GM18498 (cell line): Measurements from ENCODE around the gene ADK.
"Not testable (repeated sequence)": the region's sequence is repeated elsewhere in the genome, so short reads cannot be mapped to it uniquely, and the experiment has no call there.

Source experiments
- ATAC-seq: cut with Tn5 transposase; IDR thresholded peaks from one replicate; pipeline ENCODE4 v1.9.1; 2021; ENCODE audit warnings: mild to moderate bottlenecking, moderate library complexity; ENCODE audit not compliant: unreplicated experiment

Gene ADK

GRCh38 chr10:74178042-74178791 lies 27.2 kb downstream of the ADK start:
- no peak for ATAC-seq

DNA sequence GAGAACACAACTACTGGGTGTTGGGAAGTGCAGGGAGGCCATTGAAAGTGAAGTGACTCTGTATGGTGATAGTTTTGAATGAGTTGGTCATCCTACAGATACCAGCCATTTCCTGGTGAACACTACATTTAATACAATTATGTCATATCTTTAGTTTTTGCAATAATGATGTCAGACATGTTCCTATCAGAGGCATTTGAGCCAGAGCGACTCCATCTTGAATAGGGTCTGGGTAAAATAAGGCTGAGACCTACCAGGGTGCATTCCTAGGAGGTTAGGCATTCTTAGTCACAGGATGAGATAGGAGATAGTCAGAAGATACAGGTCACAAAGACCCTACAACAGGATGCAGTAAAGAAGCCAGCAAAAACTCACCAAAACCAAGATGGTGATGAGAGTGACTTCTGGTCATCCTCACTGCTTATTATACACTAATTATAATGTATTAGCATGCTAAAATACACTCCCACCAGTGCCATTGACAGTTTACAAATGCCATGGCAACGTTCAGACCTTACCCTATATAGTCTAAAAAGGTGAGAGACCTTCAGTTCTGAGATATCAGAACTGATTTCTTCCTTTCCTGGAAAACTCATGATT lies 28.2 kb downstream of the ADK start:
- no peak for ATAC-seq

- no peak for ATAC-seq
Observed at GRCh38 chr10:74186678-74187077, 35.7 kb downstream of the ADK start.

- no peak for ATAC-seq
Observed at GRCh38 chr10:74187237-74187636, 36.2 kb downstream of the ADK start.

GRCh38 chr10:74188617-74189016 lies 37.6 kb downstream of the ADK start:
- ATAC-seq: not testable (repeated sequence)

DNA sequence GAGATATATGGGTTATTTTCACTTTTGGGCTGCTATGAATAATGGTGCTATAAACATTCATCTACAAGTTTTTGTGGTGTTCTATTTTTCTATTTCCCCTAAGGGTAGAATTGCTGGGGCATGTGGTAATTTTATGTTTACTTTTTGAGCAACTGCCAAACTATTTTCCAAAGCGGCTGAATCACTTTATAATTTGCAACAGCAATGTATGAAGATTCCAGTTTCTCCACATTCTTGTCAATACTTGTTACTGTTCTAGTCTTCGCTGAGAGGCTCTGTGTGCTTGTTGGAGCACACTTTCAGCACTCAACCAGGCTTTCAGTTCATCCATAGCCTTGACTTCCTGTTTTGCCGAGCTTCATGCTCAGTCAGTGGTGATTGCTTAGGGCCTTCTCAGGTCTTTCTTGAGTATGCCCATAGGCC lies 39.0 kb downstream of the ADK start:
- peak; percentile 88 for ATAC-seq

DNA sequence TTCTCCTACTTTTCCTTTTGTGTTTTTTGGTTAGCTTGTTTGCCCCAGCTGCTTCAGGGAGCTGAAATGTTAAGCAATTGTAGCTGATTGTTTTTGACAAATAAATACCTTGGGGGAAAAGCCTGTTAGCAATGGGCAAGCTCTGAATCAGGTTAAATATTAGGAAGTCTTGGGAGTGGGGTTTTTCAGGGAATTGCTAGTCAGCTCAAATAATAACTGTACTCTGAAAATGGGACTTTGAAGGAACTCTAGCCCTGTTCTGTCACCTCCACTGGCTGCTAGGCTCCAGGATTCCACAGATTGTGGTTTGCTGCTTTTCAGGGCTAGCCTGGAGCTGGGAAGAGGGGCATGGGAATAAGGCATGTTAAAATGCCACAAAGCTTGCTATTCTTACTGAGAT lies 39.5 kb downstream of the ADK start:
- peak; percentile 15 for ATAC-seq

DNA sequence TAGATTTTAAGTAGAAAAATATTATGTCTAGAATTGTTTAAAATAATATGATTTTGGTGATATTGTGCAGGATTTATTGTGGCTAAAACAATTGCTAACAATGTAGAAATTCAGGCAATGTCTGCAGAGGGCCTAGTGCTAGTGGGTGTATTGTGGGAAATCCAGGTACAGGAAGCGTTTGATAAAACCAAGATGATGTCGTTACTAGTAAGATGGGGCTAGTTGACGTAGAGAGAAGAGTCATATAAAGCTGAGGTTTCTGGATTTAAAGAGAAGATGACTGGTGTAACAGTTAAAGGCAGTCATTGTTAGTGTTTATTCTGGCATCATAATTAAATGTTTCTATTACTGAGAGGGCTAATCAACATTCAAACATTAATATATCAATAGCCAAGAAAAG lies 43.5 kb downstream of the ADK start:
- no peak for ATAC-seq

DNA sequence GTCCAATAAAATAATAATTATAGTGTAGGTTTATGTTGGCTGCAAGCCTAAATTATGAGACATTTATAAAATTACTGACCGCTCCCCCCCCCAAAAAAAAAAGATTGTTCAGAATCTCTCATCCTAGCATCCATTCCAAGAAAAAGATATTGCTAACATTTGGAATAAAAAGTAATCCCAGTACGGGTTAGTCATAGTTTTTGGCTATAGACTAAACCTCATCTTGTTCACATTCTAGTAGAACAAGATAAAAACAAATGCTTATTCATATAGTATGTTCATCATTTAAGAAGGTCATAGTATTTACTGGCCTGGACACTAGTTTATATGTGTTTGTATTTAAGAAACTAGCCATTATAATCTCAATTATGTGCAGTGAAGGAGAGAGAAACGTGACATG lies 44.0 kb downstream of the ADK start:
- no peak for ATAC-seq

GRCh38 chr10:74199315-74199714 lies 48.3 kb downstream of the ADK start:
- no peak for ATAC-seq

DNA sequence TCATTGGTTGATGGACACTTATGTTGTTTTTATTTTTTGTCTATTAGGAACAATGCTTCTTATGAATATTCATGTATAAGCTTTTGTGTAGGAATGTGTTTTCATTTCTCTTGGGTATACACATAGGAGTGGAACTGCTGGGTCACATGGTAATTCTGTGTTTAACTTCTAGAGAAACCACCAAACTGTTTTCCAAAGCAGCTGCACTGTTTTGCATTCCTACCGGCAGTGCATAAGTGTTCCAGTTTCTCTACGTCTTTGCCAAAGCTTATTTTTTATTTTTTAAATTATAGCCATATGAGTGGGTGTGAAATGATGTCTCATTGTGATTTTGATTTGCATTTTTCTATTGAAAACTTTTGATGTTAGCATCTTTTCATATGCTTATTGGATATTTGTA lies 51.3 kb downstream of the ADK start:
- ATAC-seq: no peak

DNA sequence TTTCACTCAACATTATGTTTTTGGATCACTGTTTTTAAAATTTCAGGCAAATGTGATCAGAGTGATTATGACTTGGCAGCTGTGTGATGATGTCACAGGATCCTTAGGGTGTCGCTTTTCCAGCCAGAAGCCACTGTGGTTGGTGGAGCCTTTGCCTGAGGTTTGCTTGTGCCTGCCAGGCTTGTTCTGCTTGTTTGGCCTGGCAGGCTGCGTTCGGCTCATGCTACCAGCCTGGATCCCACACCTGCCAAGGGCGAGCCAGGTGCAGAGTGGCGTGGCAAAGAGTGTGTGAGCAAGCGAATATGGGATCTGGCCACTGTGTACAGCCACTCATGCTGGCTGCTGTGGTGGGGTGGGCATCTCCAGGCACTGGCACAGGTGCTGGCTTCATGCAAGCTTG lies 55.7 kb downstream of the ADK start:
- ATAC-seq: no peak

GRCh38 chr10:74207691-74208480 lies 56.9 kb downstream of the ADK start:
- ATAC-seq: no peak

- no peak for ATAC-seq
Observed at GRCh38 chr10:74208997-74209396, 58.0 kb downstream of the ADK start.

GRCh38 chr10:74213019-74213418 lies 62.0 kb downstream of the ADK start:
- no peak for ATAC-seq

- no peak for ATAC-seq
Observed at GRCh38 chr10:74213571-74214162, 62.6 kb downstream of the ADK start.

DNA sequence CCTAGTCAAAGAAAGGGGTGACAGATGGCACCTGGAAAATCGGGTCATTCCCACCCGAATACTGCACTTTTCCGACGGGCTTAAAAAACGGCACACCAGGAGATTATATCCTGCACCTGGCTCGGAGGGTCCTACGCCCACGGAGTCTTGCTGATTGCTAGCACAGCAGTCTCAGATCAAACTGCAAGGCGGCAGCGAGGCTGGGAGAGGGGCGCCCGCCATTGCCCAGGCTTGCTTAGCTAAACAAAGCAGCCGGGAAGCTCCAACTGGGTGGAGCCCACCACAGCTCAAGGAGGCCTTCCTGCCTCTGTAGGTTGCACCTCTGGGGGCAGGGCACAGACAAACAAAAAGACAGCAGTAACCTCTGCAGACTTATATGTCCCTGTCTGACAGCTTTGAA lies 66.1 kb downstream of the ADK start:
- ATAC-seq: not testable (repeated sequence)

DNA sequence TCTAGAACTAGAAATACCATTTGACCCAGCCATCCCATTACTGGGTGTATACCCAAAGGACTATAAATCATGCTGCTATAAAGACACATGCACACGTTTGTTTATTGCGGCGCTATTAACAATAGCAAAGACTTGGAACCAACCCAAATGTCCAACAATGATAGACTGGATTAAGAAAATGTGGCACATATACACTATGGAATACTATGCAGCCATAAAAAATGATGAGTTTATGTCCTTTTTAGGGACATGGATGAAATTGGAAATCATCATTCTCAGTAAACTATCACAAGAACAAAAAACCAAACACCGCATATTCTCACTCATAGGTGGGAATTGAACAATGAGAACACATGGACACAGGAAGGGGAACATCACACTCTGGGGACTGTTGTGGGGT lies 71.4 kb downstream of the ADK start:
- ATAC-seq: not testable (repeated sequence)

GRCh38 chr10:74223755-74224529 lies 72.9 kb downstream of the ADK start:
- ATAC-seq: no peak

DNA sequence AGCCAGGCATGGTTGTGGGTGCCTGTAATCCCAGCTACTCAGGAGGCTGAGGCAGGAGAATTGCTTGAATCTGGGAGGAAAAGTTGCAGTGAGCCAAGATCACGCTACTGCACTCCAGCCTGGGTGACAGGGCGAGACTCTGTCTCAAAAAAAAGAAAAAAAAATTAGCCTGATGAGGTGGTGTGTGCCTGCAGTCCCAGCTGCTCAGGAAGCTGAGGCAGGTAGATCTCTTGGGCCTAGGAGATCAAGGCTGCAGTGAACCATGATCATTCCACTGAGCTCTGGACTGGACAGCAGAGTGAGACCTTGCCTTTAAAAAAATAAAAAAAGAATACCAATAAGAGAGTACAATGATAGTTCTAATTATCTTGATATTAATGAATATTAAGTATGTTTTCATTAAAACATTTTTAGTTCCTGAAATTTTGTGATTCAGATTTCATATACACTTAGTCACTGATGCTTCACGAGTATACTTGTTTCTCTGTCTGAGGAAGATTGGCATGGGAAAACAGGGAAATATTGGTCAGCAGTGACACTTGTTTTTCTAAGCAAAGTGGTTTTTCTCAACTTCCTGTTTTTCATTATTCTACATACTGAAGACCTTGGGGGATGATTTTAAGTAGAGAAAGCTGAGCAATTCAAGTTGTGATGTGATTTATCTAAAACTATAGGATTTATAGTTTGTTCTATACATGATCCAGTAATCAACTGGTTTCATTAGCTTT lies 76.8 kb downstream of the ADK start:
- no peak for ATAC-seq
